Small intestine (tissue), 7 donors: ENCODE results near the gene CYCS. TPM values are rescaled to one million over a fixed set of nuclear protein-coding genes. Genes with fewer than 3 reads are reported as not detected.
A peak's percentile ranks its signal among the peaks of the same experiment; 100 is the strongest.
"Not testable (repeated sequence)": the region's sequence is repeated elsewhere in the genome, so short reads cannot be mapped to it uniquely, and the experiment has no call there.

Experiments
- DNase-seq, 2 donors: peaks; one replicate each; pipeline versions ENCODE4 v3.0.0 to v3.0.0-alpha.2; 2013
- FAIRE-seq: peaks from 2 replicates; lab custom pipeline; 2012; peaks lifted over from hg19 to GRCh38; lab: Jason Lieb, UNC
- H3K27ac ChIP-seq, 3 donors: one replicate each; pipeline ENCODE4 v1.5.1; 2013; ENCODE audit warnings: low read length in 2 of 3, mild to moderate bottlenecking in 2 of 3, control low read depth in 1 of 3, inconsistent platforms in 1 of 3, low read depth in 1 of 3, moderate library complexity in 1 of 3
- H3K27me3 ChIP-seq, 3 donors: one replicate each; pipeline ENCODE4 v1.6.1; 2013; ENCODE audit warnings: low read length in 3 of 3, inconsistent platforms in 1 of 3; ENCODE audit not compliant: control insufficient read depth in 3 of 3, insufficient read depth in 3 of 3
- H3K36me3 ChIP-seq, 3 donors: one replicate each; pipeline ENCODE4 v1.6.1; 2013; ENCODE audit warnings: low read length in 3 of 3, inconsistent platforms in 1 of 3, low read depth in 1 of 3, mild to moderate bottlenecking in 1 of 3, moderate library complexity in 1 of 3; ENCODE audit not compliant: control insufficient read depth in 3 of 3, insufficient read depth in 2 of 3
- H3K4me1 ChIP-seq, 3 donors: one replicate each; pipeline ENCODE4 v1.6.1; 2013; ENCODE audit warnings: low read length in 2 of 3, inconsistent platforms in 1 of 3, low read depth in 1 of 3, mild to moderate bottlenecking in 1 of 3, moderate library complexity in 1 of 3; ENCODE audit not compliant: control insufficient read depth in 3 of 3, insufficient read depth in 2 of 3
- H3K4me3 ChIP-seq, 3 donors: one replicate each; pipeline ENCODE4 v1.5.1; 2013; ENCODE audit warnings: low read length in 3 of 3, control low read depth in 1 of 3, inconsistent platforms in 1 of 3, low read depth in 1 of 3, mild to moderate bottlenecking in 1 of 3, moderate library complexity in 1 of 3
- H3K9me3 ChIP-seq, 2 donors: one replicate each; pipeline ENCODE4 v1.6.1; 2013; ENCODE audit warnings: low read depth in 1 of 2, low read length in 1 of 2; ENCODE audit not compliant: control insufficient read depth in 2 of 2, insufficient read depth in 1 of 2
- WGBS, 3 donors: extraction: QIAGEN DNeasy Blood & Tissue Kit; methylation state at CpG; one replicate each; pipeline ENCODE4 v1.1.7; 2013; 5-methylcytosine and 5-hydroxymethylcytosine counted together
- polyA plus RNA-seq, 4 donors: library from polyadenylated mRNA; stranded (reverse) in 3 of 4; unstranded in 1 of 4; fragments of 200-250 nt in 3 of 4; fragments of 120-200 nt in 1 of 4; gene quantifications; one replicate each; pipeline versions ENCODE4 v1.2.1 to v1.2.3, GENCODE V29; 2013
- donor health status: healthy with polysubstance abuse.
- donor health status: control.
- donor health status: control.
- donor health status: Bipolar disorder and iron deficiency.
- donor health status: healthy.

The CYCS gene
- polyA plus RNA-seq, 4 donors: 73.0 to 181 (median 152) TPM

DNA sequence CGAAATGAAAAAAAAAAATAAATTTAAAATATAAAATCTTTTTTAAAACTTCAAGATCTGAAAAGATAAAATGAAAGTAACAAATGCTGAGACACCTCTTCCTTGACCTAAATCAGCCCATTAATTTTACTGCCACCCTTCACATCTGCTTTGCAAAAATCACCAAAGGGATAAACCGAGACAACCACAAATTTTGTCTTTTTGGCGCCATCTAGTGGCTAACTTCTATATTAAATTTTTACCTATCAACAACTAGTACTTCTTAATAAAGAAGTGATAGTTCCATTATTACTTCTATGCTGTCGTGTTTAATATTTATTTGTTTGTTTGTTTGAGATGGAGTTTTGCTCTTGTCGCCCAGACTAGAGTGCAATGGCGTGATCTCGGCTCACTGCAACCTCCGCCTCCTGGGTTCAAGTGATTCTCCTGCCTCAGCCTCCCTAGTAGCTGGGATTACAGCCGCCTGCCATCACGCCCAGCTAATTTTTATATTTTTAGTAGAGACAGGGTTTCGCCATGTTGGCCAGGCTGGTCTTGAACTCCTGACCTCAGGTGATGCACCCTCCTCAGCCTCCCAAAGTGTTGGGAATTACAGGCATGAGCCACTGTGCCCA is 35.0 kb upstream of the CYCS start:
- not testable (repeated sequence) for H3K27ac ChIP-seq, H3K27me3 ChIP-seq, H3K36me3 ChIP-seq, H3K9me3 ChIP-seq, H3K4me1 ChIP-seq, H3K4me3 ChIP-seq
- peak; percentile 63 to 67 for DNase-seq
- FAIRE-seq: peak; percentile 73
- 51 to 56% (median 51%) methylated on average over 11 of the region's 11 CpGs for WGBS, 3 donors

DNA sequence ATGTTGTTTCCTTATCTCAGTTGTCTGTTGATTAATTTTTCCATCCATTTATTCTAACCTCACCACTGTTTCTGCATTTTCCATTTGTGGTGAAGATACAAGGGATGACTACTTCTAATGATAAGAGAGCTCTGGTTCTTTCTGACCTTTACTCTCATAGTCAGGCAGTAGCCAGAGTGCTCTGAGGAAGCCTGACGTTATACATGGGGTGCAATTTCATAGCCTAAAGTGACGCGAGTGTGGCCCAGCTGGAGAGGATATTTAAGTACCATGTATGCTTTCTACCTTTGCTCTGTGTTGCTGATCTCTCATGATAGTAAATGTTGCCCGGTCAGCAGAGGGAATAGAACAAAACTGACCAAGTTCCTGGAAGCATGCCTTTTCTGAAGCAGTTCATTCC is 33.9 kb upstream of the CYCS start:
- no peak for FAIRE-seq
- Histone ChIP-seq H3K27ac (no peak overlapping the region), H3K4me1 (no peaks in the 10 kb centered on the region), H3K36me3 (peaks cover 0 to 8% (median 1%) of the 10 kb centered on the region in 3 donors), H3K27me3 (no peaks in the 10 kb centered on the region), H3K9me3 (no peaks in the 10 kb centered on the region), H3K4me3 (no peak overlapping the region)
- WGBS, 3 donors: 74 to 87% (median 75%) methylated on average over 4 of the region's 4 CpGs
- peak in 1 of 2 donors; percentile 46 for DNase-seq

DNA sequence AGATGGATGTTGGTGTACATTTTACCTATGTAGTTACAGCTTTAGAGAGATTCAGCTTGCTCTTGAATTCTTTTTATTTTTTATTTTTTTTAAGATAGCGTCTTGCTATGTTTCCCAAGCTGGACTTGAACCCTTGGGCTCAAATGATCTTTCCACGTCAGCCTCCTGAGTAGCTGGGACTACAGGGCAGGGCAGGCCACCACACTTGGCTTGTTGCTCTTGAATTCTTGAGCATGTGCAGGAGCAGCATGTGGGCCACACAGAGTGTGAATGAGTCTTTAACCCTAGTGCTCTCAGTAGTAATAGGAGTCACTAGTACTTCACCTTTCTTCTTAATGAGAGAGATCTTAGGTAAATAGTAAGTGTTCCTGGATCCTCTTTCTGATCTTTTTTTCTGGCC is 26.7 kb upstream of the CYCS start:
- WGBS, 3 donors: 75 to 88% (median 85%) methylated on average over 2 of the region's 2 CpGs
- Histone ChIP-seq H3K4me1 (no peaks in the 10 kb centered on the region), H3K36me3 (peaks cover 0 to 7% (median 4%) of the 10 kb centered on the region in 3 donors), H3K9me3 (no peaks in the 10 kb centered on the region), H3K27me3 (no peaks in the 10 kb centered on the region), H3K4me3 (no peak overlapping the region), H3K27ac (no peak overlapping the region)
- peak in 1 of 2 donors; percentile 56 for DNase-seq
- FAIRE-seq: no peak

DNA sequence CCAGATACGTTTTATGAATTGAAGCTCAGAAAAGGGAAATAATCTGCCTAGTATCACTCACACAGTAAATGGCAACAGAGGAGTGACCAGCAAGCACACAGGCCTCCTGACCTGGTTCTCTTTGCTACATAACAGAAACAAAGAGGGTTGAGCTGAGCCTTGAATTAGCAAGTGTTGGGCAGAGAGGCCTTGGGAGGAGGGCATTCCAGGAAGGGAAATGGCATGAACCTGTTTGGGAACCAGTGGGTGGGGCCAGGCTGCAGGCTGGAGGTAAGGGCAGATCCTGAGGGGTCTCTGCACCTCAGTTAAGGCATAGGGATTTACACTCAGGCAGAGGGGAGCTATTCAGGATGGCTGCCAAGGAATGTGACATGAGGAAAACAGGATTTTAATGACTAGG is 24.8 kb upstream of the CYCS start:
- WGBS, 3 donors: 79 to 93% (median 92%) methylated on average over 1 of the region's 1 CpG
- H3K36me3 ChIP-seq: peaks cover 0 to 4% (median 3%) of the 10 kb centered on the region in 3 donors
- no peak overlapping the region for H3K27ac ChIP-seq
- no peak for DNase-seq
- no peaks in the 10 kb centered on the region for H3K27me3 ChIP-seq
- H3K4me3 ChIP-seq: no peak overlapping the region
- no peak for FAIRE-seq
- H3K9me3 ChIP-seq: no peaks in the 10 kb centered on the region
- peaks cover 0 to 3% (median 0%) of the 10 kb centered on the region in 3 donors for H3K4me1 ChIP-seq

DNA sequence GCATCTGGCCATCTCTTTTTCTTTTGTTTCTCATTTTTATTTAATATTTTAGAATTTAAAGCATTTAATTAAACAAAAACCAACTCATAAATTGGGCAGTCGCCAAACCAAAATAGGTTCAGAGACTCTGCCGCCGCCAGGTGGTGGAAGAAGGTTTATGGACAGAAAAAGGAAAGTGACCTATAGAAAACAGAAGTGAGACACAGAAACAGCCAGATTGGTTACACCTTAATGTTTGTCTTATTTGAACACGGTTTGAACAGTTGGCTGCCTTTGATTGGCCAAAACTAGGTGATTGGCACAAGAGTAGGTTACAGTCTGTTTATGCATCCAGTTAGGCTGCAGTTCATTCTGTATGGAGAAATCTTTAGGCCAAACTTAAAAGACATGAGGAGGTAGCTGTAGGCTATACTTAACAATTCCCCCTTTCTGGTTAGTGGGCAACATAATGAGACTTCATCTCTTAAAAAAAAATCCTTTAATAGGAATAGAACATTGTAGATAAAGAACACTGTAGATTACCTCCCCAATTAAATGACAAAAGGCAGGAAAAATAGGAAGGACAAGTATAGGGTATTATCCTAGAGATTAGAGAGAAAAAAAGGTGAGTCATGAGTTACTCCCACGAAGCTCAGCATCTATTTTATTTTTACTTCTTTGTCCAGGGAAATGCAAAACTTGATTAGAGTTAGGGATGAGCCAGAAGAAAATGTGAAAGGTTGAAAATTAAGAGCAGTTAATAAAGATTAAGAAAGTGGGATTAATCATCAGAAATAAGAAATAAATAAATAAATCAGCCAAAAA is 23.9 kb upstream of the CYCS start:
- Histone ChIP-seq H3K4me3 (no peak overlapping the region), H3K27me3 (no peaks in the 10 kb centered on the region), H3K27ac (no peak overlapping the region), H3K9me3 (no peaks in the 10 kb centered on the region), H3K4me1 (peaks cover 0 to 3% (median 0%) of the 10 kb centered on the region in 3 donors), H3K36me3 (peaks cover 0 to 4% (median 4%) of the 10 kb centered on the region in 3 donors)
- DNase-seq: no peak
- no peak for FAIRE-seq
- WGBS, 3 donors: 90 to 95% (median 92%) methylated on average over 5 of the region's 5 CpGs

DNA sequence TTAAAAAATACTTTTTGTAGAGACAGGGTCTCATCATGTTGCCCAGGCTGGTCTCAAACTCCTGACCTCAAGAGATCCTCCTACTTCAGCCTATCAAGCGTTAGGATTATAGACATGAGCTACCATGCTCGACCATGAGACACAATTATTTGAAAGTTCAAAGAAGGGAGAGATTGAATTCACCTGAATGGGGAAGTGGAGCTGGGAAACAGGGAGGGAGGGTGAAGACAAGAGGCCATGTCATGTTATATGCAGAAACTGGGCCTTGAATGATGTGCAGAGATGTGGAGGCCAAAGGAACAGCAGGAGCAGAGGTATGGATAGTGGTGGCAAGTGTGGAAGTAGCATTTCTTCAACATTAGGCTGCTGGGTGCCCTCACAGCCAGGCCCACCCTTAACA is 18.7 kb upstream of the CYCS start:
- 90 to 92% (median 91%) methylated on average over 2 of the region's 2 CpGs for WGBS, 3 donors
- peaks cover 0 to 6% (median 0%) of the 10 kb centered on the region in 3 donors for H3K36me3 ChIP-seq
- peaks cover 0 to 3% (median 0%) of the 10 kb centered on the region in 3 donors for H3K4me1 ChIP-seq
- no peak for FAIRE-seq
- H3K27me3 ChIP-seq: no peaks in the 10 kb centered on the region
- no peak overlapping the region for H3K27ac ChIP-seq
- H3K4me3 ChIP-seq: no peak overlapping the region
- no peak for DNase-seq
- H3K9me3 ChIP-seq: no peaks in the 10 kb centered on the region

DNA sequence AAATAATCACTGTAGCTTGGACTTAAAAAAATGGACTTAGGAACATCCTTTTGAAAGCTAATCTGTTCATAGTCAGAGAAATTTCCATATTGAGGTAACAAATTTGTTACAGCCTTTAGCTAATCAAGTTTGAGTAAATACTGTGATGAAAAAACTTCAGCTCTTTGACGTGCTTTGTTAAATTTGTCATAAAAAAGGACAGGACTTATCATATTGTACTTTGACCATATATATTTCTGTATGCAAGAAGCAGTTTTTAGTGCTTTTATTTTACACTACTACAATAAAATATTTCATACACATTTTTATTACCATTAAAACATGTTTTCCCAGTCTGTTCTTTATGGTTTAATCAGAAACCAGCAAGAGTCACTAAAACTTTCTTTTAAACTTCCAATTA is 14.5 kb upstream of the CYCS start:
- 27 to 57% (median 44%) methylated on average over 1 of the region's 1 CpG for WGBS, 3 donors
- no peak overlapping the region for H3K4me3 ChIP-seq
- H3K27ac ChIP-seq: no peak overlapping the region
- FAIRE-seq (no peak), DNase-seq (no peak)
- no peaks in the 10 kb centered on the region for H3K9me3 ChIP-seq
- H3K36me3 ChIP-seq: peaks cover 0 to 6% (median 0%) of the 10 kb centered on the region in 3 donors
- H3K27me3 ChIP-seq: no peaks in the 10 kb centered on the region
- H3K4me1 ChIP-seq: no peaks in the 10 kb centered on the region

DNA sequence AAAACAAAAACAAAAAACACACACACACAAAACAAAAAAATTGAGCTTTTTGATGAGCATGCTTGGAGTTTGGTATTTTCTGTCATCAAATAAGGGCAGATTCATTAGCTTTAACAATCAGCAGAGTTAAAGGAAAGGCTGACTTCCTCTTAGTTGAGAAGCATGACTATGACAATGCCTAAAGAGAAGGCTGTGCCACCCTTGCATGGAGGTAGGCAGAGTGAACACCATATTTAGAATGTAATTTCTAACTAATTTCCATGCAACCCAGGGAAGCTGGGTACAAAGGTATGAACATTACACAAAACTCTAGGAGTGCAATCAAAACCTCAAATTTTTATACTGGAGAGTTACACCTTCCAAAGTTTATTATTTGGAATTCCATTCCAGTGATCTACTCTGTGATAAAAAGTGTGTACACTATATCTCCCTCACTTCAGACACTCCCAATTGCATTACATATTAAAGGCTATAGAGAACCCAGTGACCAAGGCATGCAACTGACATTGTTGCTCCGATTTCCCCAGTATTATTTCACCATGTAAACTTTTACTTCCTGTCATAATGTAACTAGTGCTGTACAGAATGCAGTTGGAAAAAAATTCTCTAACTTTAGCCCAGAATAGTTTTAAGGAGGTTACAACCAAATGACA is 9.4 kb upstream of the CYCS start:
- FAIRE-seq: no peak
- WGBS, 3 donors: 46 to 89% (median 87%) methylated on average over 1 of the region's 1 CpG
- H3K27me3 ChIP-seq: no peaks in the 10 kb centered on the region
- H3K4me1 ChIP-seq: no peaks in the 10 kb centered on the region
- no peak overlapping the region for H3K27ac ChIP-seq
- no peaks in the 10 kb centered on the region for H3K9me3 ChIP-seq
- DNase-seq: no peak
- no peaks in the 10 kb centered on the region for H3K36me3 ChIP-seq
- no peak overlapping the region for H3K4me3 ChIP-seq
